ENCODE data around the gene AHNAK2. TPM values are rescaled to one million over a fixed set of nuclear protein-coding genes. Genes with fewer than 3 reads are reported as not detected.
A peak's percentile ranks its signal among the peaks of the same experiment; 100 is the strongest.

Gene AHNAK2
- total and polyA plus RNA-seq, 2 of the 13 experiments (the other 11 are each of a cell fraction or from before 2014, with no cell fraction given), result 0.11 to 0.18 TPM

- no TSS peak for BruUV-seq (replicated peaks)
These were observed 5.1 kb downstream of the AHNAK2 start for GRCh38 chr14:104973135-104973384.

GRCh38 chr14:104972301-104973134 lies 5.7 kb downstream of the AHNAK2 start:
- Histone ChIP-seq H3K4me3 (replicated peaks in 1 of 3; ENCODE audit: insufficient read depth in 1 of 3, low read depth in 2 of 3, low read length in 3 of 3) (no peak overlapping the region), H3K9ac (ENCODE audit: insufficient read depth, low read depth, low read length) (no peak overlapping the region), H3K4me2 (ENCODE audit: low read depth, low read length) (no peak overlapping the region), H3K27ac (ENCODE audit: extremely low read length, insufficient read depth, low read length) (no peak overlapping the region), H3K27me3 (ENCODE audit: control insufficient read depth in 1 of 2, insufficient read depth in 2 of 2, low read length in 2 of 2) (peaks cover 17 to 91% of the 10 kb centered on the region in 2 experiments), H2AFZ (ENCODE audit: low read length) (no peak overlapping the region), H3K36me3 (replicated peaks in 1 of 2; ENCODE audit: control insufficient read depth in 1 of 2, insufficient read depth in 2 of 2, low read length in 2 of 2) (no peaks in the 10 kb centered on the region), H4K20me1 (ENCODE audit: insufficient read depth, low read length) (no peaks in the 10 kb centered on the region), H3K4me1 (ENCODE audit: insufficient read depth, low read length) (peaks cover 41% of the 10 kb centered on the region), H3K79me2 (ENCODE audit: insufficient read depth, low read length) (no peaks in the 10 kb centered on the region), H3K9me3 (ENCODE audit: low read length) (no peaks in the 10 kb centered on the region)
- ChIA-PET POLR2A (interaction anchor here (0.8 kb wide), 1 partner anchor 73 kb away, joined by 3 read pairs; no protein-coding TSS in a partner anchor), CTCF (ENCODE audit: low intra/inter-chr PET ratio, low total read pairs) (interaction anchor here (1.9 kb wide), 1 partner anchor 73 kb away, joined by 6 read pairs; no protein-coding TSS in a partner anchor)
- peak; percentile 4; the same call in 1 of the 3 replicates for ATAC-seq
- FAIRE-seq, result no peak
- intact Hi-C loops (cut with micrococcal nuclease; ENCODE audit: unreplicated experiment) (no loop called here), in situ Hi-C loops (cut with HindIII; ENCODE audit: extremely low pct_ligation_motif_present, low pct_unique_long_range_greater_than_20kb) (loop anchor here (5.0 kb wide), 1 partner anchor 75 kb away; no protein-coding TSS in a partner anchor)
- BruUV-seq (replicated peaks), result no TSS peak
- no peak for DNase-seq (ENCODE audit: low spot score)
- WGBS (ENCODE audit: low lambda C conversion rate), result 40% methylated on average over 3 of the region's 28 CpGs
- TF ChIP-seq FOXP1 (IDR thresholded peaks at IDR 0.05) (no peak), FOXP1 (CRISPR knock-in tag; IDR thresholded peaks at IDR 0.05) (peak; percentile 75), FOSL2 (CRISPR knock-in tag; IDR thresholded peaks at IDR 0.05) (peak; percentile 54), DBP (CRISPR knock-in tag; IDR thresholded peaks at IDR 0.05; ENCODE audit: not compliant biosample characterization) (no peak)

More at GRCh38 chr14:104973135-104973384, 5.1 kb downstream of the AHNAK2 start:
- Histone ChIP-seq H3K79me2 (ENCODE audit: insufficient read depth, low read length) (no peaks in the 10 kb centered on the region), H3K4me3 (replicated peaks in 1 of 3; ENCODE audit: insufficient read depth in 1 of 3, low read depth in 2 of 3, low read length in 3 of 3) (no peak overlapping the region), H2AFZ (ENCODE audit: low read length) (no peak overlapping the region), H3K9ac (ENCODE audit: insufficient read depth, low read depth, low read length) (no peak overlapping the region), H4K20me1 (ENCODE audit: insufficient read depth, low read length) (no peaks in the 10 kb centered on the region), H3K4me1 (ENCODE audit: insufficient read depth, low read length) (peaks cover 39% of the 10 kb centered on the region), H3K9me3 (ENCODE audit: low read length) (no peaks in the 10 kb centered on the region), H3K4me2 (ENCODE audit: low read depth, low read length) (no peak overlapping the region), H3K36me3 (replicated peaks in 1 of 2; ENCODE audit: control insufficient read depth in 1 of 2, insufficient read depth in 2 of 2, low read length in 2 of 2) (no peaks in the 10 kb centered on the region), H3K27me3 (ENCODE audit: control insufficient read depth in 1 of 2, insufficient read depth in 2 of 2, low read length in 2 of 2) (peaks cover 17 to 88% of the 10 kb centered on the region in 2 experiments), H3K27ac (ENCODE audit: extremely low read length, insufficient read depth, low read length) (no peak overlapping the region)
- ChIA-PET POLR2A (interaction anchor here (0.8 kb wide), 2 partner anchors 48 to 73 kb away, joined by 3 read pairs; partner anchors contain the start of gene CDCA4), CTCF (ENCODE audit: low intra/inter-chr PET ratio, low total read pairs) (interaction anchor here (1.9 kb wide), 1 partner anchor 73 kb away, joined by 6 read pairs; no protein-coding TSS in a partner anchor)
- TF ChIP-seq RFX3 (CRISPR knock-in tag; IDR thresholded peaks at IDR 0.05) (0 out of 2 replicates have a peak, but pooled peaks have one; percentile 20), FOSL2 (CRISPR knock-in tag; IDR thresholded peaks at IDR 0.05) (peak; percentile 54; the same call in 1 of the 2 replicates), ZNF740 (CRISPR knock-in tag; IDR thresholded peaks at IDR 0.05) (no peak), KAT7 (CRISPR knock-in tag; IDR thresholded peaks at IDR 0.05; ENCODE audit: borderline replicate concordance) (no peak)
- intact Hi-C loops (cut with micrococcal nuclease; ENCODE audit: unreplicated experiment), result no loop called here
- FAIRE-seq (no peak), ATAC-seq (no peak), DNase-seq (ENCODE audit: low spot score) (no peak)
- no CpG with 5 or more reads among the region's 12 CpGs for WGBS (ENCODE audit: low lambda C conversion rate)
- in situ Hi-C loops (cut with HindIII; ENCODE audit: extremely low pct_ligation_motif_present, low pct_unique_long_range_greater_than_20kb), result loop anchor here (5.0 kb wide), 1 partner anchor 74 kb away; no protein-coding TSS in a partner anchor
